ENCODE results near the gene ARHGAP24. TPM values are rescaled to one million over a fixed set of nuclear protein-coding genes. Genes with fewer than 3 reads are reported as not detected.

Gene ARHGAP24
- total RNA-seq, 1 experiment from 2014 or later, result 2.1 TPM

DNA sequence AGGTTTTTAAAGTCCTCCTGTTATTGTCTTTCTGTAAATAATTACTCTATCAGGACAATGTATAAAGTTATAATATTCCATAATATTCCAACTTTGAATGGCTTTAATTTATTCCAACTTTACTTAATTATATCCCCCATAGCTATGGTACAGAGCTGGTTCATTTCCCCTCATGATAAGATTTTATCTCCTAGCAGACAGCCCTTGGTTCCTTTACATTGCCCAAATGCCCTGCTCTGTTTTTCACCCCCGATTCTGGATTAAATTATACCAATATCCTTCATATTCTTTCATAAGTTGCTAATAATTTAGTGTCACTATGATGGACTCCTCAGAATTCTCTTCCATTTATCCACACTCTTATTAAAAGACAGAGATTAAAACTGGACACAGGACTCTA, 544.4 kb downstream of the ARHGAP24 start (continued):
- TF ChIP-seq, protein P1, sequence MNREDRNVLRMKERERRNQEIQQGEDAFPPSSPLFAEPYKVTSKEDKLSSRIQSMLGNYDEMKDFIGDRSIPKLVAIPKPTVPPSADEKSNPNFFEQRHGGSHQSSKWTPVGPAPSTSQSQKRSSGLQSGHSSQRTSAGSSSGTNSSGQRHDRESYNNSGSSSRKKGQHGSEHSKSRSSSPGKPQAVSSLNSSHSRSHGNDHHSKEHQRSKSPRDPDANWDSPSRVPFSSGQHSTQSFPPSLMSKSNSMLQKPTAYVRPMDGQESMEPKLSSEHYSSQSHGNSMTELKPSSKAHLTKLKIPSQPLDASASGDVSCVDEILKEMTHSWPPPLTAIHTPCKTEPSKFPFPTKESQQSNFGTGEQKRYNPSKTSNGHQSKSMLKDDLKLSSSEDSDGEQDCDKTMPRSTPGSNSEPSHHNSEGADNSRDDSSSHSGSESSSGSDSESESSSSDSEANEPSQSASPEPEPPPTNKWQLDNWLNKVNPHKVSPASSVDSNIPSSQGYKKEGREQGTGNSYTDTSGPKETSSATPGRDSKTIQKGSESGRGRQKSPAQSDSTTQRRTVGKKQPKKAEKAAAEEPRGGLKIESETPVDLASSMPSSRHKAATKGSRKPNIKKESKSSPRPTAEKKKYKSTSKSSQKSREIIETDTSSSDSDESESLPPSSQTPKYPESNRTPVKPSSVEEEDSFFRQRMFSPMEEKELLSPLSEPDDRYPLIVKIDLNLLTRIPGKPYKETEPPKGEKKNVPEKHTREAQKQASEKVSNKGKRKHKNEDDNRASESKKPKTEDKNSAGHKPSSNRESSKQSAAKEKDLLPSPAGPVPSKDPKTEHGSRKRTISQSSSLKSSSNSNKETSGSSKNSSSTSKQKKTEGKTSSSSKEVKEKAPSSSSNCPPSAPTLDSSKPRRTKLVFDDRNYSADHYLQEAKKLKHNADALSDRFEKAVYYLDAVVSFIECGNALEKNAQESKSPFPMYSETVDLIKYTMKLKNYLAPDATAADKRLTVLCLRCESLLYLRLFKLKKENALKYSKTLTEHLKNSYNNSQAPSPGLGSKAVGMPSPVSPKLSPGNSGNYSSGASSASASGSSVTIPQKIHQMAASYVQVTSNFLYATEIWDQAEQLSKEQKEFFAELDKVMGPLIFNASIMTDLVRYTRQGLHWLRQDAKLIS (CRISPR knock-in tag; IDR thresholded peaks at IDR 0.05; ENCODE audit: borderline replicate concordance), result no peak
- no peak for TF ChIP-seq CBFB (CRISPR knock-in tag; IDR thresholded peaks at IDR 0.05; ENCODE audit: low read depth)
- no peak for TF ChIP-seq SP1 (CRISPR knock-in tag; conservative IDR thresholded peaks at IDR 0.05)
- no peak for TF ChIP-seq IRF2 (CRISPR knock-in tag; IDR thresholded peaks at IDR 0.05; ENCODE audit: borderline replicate concordance, low read depth)
- no peak for TF ChIP-seq NR1H2 (CRISPR knock-in tag; IDR thresholded peaks at IDR 0.05)
- TF ChIP-seq ZNF396 (CRISPR knock-in tag; IDR thresholded peaks at IDR 0.05; ENCODE audit: borderline replicate concordance), result no peak
- no peak for TF ChIP-seq ZBTB21 (CRISPR knock-in tag; IDR thresholded peaks at IDR 0.05; ENCODE audit: borderline replicate concordance)

DNA sequence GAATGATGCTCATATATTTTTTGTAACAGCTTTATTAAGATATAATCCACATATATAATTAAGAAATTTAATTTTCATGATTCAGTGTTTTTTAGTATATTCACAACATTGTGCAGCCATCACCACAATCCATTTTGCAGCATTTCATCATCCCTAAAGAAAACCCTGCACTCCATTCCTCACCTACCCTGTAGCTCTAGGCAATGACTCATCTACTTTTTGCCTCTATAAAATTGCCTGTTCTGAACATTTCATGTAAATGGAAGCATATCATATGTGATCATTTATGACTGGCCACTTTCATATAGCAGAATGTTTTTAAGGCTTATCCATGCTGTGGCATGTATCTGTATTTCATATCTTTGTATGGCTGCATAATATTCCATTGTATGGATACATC, 545.0 kb downstream of the ARHGAP24 start:
- TF ChIP-seq ZNF671 (CRISPR knock-in tag; IDR thresholded peaks at IDR 0.05) (no peak), ZNF138 (CRISPR knock-in tag; conservative IDR thresholded peaks at IDR 0.05) (no peak), HMGA2 (CRISPR knock-in tag; IDR thresholded peaks at IDR 0.05) (no peak), TCF7 (CRISPR knock-in tag; IDR thresholded peaks at IDR 0.05; ENCODE audit: low read depth) (no peak), ETV6 (CRISPR knock-in tag; IDR thresholded peaks at IDR 0.05) (no peak), NR1H2 (CRISPR knock-in tag; IDR thresholded peaks at IDR 0.05) (no peak), SMAD3 (CRISPR knock-in tag; IDR thresholded peaks at IDR 0.05; ENCODE audit: borderline replicate concordance) (no peak), SMAD4 (CRISPR knock-in tag; IDR thresholded peaks at IDR 0.05) (no peak), GRHL2 (CRISPR knock-in tag; IDR thresholded peaks at IDR 0.05; ENCODE audit: insufficient replicate concordance, severe bottlenecking) (no peak), MYBL2 (CRISPR knock-in tag; IDR thresholded peaks at IDR 0.05) (no peak), OVOL2 (CRISPR knock-in tag; IDR thresholded peaks at IDR 0.05; ENCODE audit: borderline replicate concordance) (no peak), FOXP1 (CRISPR knock-in tag; IDR thresholded peaks at IDR 0.05; ENCODE audit: borderline replicate concordance) (no peak), SP1 (CRISPR knock-in tag; conservative IDR thresholded peaks at IDR 0.05) (no peak), ZNF416 (CRISPR knock-in tag; IDR thresholded peaks at IDR 0.05) (no peak)
- TF ChIP-seq, protein P2, sequence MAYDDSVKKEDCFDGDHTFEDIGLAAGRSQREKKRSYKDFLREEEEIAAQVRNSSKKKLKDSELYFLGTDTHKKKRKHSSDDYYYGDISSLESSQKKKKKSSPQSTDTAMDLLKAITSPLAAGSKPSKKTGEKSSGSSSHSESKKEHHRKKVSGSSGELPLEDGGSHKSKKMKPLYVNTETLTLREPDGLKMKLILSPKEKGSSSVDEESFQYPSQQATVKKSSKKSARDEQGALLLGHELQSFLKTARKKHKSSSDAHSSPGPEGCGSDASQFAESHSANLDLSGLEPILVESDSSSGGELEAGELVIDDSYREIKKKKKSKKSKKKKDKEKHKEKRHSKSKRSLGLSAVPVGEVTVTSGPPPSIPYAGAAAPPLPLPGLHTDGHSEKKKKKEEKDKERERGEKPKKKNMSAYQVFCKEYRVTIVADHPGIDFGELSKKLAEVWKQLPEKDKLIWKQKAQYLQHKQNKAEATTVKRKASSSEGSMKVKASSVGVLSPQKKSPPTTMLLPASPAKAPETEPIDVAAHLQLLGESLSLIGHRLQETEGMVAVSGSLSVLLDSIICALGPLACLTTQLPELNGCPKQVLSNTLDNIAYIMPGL (CRISPR knock-in tag; IDR thresholded peaks at IDR 0.05), result no peak
- TF ChIP-seq, protein P3, sequence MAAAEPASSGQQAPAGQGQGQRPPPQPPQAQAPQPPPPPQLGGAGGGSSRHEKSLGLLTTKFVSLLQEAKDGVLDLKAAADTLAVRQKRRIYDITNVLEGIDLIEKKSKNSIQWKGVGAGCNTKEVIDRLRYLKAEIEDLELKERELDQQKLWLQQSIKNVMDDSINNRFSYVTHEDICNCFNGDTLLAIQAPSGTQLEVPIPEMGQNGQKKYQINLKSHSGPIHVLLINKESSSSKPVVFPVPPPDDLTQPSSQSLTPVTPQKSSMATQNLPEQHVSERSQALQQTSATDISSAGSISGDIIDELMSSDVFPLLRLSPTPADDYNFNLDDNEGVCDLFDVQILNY (CRISPR knock-in tag; IDR thresholded peaks at IDR 0.05), result no peak
- TF ChIP-seq, protein P4, sequence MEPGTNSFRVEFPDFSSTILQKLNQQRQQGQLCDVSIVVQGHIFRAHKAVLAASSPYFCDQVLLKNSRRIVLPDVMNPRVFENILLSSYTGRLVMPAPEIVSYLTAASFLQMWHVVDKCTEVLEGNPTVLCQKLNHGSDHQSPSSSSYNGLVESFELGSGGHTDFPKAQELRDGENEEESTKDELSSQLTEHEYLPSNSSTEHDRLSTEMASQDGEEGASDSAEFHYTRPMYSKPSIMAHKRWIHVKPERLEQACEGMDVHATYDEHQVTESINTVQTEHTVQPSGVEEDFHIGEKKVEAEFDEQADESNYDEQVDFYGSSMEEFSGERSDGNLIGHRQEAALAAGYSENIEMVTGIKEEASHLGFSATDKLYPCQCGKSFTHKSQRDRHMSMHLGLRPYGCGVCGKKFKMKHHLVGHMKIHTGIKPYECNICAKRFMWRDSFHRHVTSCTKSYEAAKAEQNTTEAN (CRISPR knock-in tag; IDR thresholded peaks at IDR 0.05), result no peak
- TF ChIP-seq, protein P5, sequence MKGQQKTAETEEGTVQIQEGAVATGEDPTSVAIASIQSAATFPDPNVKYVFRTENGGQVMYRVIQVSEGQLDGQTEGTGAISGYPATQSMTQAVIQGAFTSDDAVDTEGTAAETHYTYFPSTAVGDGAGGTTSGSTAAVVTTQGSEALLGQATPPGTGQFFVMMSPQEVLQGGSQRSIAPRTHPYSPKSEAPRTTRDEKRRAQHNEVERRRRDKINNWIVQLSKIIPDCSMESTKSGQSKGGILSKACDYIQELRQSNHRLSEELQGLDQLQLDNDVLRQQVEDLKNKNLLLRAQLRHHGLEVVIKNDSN (CRISPR knock-in tag; IDR thresholded peaks at IDR 0.05), result no peak
- TF ChIP-seq, protein P6, sequence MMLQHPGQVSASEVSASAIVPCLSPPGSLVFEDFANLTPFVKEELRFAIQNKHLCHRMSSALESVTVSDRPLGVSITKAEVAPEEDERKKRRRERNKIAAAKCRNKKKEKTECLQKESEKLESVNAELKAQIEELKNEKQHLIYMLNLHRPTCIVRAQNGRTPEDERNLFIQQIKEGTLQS (CRISPR knock-in tag; conservative IDR thresholded peaks at IDR 0.05), result no peak
- TF ChIP-seq, protein P7, sequence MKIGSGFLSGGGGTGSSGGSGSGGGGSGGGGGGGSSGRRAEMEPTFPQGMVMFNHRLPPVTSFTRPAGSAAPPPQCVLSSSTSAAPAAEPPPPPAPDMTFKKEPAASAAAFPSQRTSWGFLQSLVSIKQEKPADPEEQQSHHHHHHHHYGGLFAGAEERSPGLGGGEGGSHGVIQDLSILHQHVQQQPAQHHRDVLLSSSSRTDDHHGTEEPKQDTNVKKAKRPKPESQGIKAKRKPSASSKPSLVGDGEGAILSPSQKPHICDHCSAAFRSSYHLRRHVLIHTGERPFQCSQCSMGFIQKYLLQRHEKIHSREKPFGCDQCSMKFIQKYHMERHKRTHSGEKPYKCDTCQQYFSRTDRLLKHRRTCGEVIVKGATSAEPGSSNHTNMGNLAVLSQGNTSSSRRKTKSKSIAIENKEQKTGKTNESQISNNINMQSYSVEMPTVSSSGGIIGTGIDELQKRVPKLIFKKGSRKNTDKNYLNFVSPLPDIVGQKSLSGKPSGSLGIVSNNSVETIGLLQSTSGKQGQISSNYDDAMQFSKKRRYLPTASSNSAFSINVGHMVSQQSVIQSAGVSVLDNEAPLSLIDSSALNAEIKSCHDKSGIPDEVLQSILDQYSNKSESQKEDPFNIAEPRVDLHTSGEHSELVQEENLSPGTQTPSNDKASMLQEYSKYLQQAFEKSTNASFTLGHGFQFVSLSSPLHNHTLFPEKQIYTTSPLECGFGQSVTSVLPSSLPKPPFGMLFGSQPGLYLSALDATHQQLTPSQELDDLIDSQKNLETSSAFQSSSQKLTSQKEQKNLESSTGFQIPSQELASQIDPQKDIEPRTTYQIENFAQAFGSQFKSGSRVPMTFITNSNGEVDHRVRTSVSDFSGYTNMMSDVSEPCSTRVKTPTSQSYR (CRISPR knock-in tag; IDR thresholded peaks at IDR 0.05), result no peak
- ATAC-seq (no peak), DNase-seq (ENCODE audit: low spot score) (no peak)
- ChIA-PET CTCF (no interaction called here), POLR2A (no interaction called here)
- Mint-ChIP-seq H3K9me3 (peaks cover 16% of the 10 kb centered on the region), H3K27me3 (ENCODE audit: low read depth) (no peaks in the 10 kb centered on the region), H3K4me3 (no peak overlapping the region), H3K27ac (no peak overlapping the region), H3K36me3 (no peaks in the 10 kb centered on the region), H3K4me1 (peaks cover 6% of the 10 kb centered on the region)
